CD1c-positive myeloid dendritic cell (primary cell): Measurements from ENCODE around the gene ACTR8.
"Not testable (repeated sequence)": the region's sequence is repeated elsewhere in the genome, so short reads cannot be mapped to it uniquely, and the experiment has no call there.

Source experiments
- DNase-seq: peaks from one replicate; pipeline ENCODE4 v3.0.0-alpha.2; 2016; ENCODE audit errors: extremely low spot score

ACTR8 gene, protein sequence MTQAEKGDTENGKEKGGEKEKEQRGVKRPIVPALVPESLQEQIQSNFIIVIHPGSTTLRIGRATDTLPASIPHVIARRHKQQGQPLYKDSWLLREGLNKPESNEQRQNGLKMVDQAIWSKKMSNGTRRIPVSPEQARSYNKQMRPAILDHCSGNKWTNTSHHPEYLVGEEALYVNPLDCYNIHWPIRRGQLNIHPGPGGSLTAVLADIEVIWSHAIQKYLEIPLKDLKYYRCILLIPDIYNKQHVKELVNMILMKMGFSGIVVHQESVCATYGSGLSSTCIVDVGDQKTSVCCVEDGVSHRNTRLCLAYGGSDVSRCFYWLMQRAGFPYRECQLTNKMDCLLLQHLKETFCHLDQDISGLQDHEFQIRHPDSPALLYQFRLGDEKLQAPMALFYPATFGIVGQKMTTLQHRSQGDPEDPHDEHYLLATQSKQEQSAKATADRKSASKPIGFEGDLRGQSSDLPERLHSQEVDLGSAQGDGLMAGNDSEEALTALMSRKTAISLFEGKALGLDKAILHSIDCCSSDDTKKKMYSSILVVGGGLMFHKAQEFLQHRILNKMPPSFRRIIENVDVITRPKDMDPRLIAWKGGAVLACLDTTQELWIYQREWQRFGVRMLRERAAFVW

GRCh38 chr3:53881691-53882593 lies at the start of gene ACTR8:
Gene ACTR8 (minus strand): TSS chr3:53882152. CDS start chr3:53882101, 51 bp downstream.
- DNase-seq, result peak; percentile 92

DNA sequence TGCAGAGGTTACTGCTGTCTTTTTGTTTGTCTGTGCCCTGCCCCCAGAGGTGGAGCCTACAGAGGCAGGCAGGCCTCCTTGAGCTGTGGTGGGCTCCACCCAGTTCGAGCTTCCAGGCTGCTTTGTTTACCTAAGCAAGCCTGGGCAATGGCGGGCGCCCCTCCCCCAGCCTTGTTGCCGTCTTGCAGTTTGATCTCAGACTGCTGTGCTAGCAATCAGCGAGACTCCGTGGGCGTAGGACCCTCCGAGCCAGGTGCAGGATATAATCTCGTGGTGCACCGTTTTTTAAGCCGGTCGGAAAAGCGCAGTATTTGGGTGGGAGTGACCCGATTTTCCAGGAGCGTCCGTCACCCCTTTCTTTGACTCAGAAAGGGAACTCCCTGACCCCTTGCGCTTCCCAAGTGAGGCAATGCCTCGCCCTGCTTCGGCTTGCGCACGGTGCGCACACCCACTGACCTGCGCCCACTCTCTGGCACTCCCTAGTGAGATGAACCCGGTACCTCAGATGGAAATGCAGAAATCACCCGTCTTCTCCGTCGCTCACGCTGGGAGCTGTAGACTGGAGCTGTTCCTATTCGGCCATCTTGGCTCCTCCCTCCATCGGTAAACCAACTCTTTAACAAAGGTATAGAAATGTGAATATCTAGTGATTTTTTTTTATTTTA lies 45.4 kb upstream of the ACTR8 start:
- DNase-seq, result not testable (repeated sequence)

DNA sequence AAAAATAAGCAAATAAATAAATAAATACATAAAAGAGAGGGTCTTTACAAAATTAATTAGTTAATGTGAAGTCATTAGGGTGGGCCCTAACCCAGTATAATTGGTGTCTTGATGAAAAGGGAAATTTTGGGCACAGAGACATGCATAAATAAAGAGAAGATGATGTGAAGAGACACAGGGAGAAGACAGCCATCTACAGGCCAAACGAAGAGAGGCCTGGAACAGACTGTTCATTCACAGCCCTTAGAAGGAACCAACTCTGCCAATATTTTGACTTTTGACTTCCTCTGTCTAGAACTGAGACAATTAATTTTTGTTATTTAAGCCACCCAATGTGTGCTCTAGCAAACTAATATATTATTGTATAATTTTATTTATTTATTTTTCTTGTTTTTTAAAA lies 39.3 kb upstream of the ACTR8 start:
- peak; percentile 32 for DNase-seq

- no peak for DNase-seq
Measured at GRCh38 chr3:53919741-53920140, 37.8 kb upstream of the ACTR8 start.

DNA sequence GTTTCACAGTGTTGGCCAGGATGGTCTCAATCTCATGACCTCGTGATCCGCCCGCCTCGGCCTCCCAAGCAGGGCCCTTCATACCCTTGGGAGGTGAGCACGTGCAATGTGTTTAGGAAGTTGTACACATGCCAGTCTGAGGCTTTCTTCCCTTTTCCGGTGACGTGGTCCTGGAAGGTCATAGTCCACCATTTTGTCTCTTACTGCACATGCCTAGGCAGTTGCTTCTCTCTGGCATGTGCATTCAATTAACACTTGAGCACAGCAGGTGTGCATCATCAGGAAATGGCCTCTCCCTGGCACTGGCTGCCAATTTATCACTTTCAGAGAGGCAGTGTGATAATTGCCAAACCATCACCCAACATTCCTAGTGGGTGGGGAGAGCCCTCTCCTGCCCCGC lies 31.4 kb upstream of the ACTR8 start:
- DNase-seq, result no peak

DNA sequence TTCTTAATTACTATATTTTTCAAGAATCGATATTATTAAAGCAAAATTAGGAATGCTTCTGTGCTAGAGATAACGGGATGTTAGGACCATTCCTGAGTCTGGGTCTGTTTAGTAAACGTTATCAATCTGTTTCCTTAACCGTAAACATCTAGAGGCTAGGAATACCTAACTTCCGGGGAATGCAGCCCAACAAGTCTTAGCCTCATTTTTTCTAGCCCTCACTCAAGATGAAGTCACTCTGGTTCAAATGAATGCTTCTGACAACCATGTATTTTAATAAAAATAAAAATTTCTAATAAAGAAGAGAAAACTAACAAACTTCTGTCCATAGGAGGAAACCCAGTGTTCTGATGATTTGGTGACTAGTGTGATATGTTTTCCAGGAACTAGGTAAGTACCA lies 20.8 kb upstream of the ACTR8 start:
- no peak for DNase-seq

DNA sequence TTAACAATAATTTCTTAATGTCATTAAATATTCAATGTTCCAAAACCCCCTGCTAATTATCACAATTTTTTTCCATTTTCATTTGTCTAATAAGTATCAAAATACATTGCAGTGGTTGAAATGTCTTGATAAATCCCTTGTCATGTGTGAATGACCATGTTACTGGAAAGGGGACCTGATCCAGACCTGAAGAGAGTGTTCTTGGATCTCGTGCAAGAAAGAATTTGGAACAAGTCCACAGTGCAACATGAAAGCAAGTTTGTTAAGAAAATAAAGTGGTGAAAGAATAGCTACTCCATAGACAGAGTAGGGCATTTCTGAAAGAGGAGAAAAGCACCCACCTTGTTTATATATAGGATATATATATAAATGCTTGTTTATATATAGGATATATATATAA lies 20.1 kb upstream of the ACTR8 start:
- no peak for DNase-seq

DNA sequence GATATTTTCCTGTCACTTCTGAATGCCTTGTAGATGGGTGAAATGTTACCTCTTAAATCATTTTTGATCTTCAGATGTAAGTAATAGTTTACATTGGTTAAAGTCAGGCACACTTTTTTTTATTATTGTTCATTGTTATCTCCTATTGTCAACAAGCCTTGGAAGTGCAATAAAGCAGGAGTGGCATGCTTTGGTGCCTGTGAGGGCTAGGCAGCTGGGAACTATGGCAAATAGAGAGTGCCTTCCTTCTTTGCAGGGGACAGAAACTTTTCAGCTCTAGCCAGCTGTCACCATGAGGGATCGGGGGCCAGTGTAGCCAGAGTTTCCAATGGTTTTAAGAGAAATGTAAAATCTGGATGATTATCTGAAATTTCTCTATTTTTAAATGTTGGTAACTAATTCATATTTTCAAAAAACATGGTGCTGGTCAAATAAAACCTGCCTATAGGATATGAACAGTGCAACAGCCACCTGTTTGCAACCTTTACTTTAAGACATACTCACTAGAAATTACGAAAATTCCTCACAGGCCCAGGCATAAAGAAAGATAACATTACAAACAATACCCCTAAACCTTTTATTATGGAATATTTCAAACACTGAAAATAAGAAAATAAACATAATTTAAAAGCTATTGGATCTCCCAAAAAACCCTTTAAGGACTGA lies 18.8 kb upstream of the ACTR8 start:
- no peak for DNase-seq

DNA sequence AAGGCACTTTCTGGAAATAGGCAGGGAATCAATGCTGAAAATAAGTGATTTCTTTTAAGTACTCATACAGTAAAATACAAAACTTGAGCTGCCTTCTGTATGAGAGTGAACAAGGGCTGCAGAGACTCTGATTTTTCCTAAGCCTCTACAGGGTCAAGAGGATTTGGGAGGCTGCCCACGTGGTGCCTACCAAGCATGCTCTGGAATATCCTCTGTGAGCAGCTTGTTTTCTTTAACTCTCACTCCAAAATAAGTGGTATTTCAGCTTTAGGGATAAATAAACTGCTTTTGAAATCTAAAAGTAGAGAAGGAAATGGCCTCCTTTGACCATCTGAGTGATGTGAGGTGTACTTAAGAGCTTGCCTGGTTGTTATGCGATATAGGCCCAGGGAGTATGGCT lies 17.8 kb upstream of the ACTR8 start:
- no peak for DNase-seq

DNA sequence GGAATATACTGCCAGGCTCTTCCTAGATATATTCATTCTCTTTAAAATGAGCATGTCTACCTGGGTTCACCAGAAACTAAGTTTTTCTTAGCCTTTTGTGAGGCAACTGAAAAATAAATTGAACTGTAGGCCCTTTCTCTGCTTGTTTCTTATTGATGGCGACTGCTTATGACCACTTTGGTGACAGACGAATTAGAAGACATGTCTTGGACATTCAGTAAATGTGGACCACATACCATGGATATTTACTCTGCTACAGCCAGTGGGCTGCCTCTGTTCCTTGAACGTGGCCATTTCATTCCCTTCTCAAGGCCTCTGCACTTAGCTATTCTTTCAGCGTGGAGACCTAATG lies 10.3 kb upstream of the ACTR8 start:
- no peak for DNase-seq

GRCh38 chr3:53891497-53892285 lies 9.7 kb upstream of the ACTR8 start, which contains the start of gene SELENOK:
Gene SELENOK (minus strand): TSS chr3:53891859.
- DNase-seq, result peak; percentile 100

DNA sequence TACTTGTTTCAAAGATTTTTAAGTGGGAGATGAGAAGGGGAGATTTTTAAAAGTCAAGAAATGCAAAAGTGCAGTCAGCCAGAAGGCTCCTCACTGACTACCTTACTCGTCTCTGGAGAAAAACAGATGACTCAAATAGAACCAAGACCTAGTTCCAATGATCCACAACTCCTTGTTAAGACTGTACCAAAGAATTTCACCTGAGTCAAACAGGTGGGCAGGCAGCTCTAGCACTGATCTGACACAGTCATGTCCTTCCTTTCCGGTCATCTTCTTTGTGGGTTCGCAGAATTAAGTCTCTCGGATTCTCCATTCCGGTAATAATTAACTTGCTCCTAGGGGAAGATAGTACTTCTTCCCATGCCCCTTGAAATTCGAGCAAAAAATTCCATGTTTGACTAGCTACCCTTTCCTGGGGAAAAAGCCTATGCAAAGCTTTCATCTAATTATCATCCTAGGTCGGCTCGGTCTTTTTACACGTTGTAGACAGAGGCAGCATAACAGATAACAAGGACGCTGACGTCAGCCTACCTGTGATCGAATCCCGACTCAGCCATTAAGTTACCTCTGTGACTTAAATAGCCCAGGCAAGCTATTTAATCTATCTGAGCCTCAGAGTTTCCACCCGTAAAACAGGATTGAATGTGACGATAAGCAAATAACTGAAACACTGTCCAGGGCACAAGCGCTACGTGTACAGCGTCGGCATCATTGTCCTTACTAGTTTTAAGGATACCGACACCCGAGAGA lies 8.9 kb upstream of the ACTR8 start:
- peak; percentile 49 for DNase-seq

GRCh38 chr3:53888232-53888631 lies 6.3 kb upstream of the ACTR8 start:
- no peak for DNase-seq

DNA sequence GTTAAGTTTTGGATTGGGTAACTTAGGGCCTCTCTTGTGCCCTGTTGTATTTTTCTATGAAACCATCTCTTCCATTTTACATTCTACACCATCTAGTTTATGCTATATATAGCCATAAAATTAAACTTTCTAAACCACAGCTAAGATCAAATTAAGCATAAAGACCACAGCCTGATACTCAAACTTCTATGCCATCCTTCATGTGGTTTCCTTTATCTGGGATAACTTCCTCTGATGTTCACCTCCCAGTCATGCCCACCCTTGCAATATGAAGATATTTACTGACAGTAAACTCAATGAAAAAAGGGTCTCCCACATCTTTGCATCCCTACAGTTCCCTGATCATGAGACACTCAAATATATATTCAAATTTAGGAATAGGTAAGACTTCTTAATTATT lies 5.5 kb upstream of the ACTR8 start:
- no peak for DNase-seq

- DNase-seq, result no peak
Measured at GRCh38 chr3:53885239-53885638, 3.3 kb upstream of the ACTR8 start.

GRCh38 chr3:53884623-53885022 lies 2.7 kb upstream of the ACTR8 start:
- DNase-seq, result no peak

DNA sequence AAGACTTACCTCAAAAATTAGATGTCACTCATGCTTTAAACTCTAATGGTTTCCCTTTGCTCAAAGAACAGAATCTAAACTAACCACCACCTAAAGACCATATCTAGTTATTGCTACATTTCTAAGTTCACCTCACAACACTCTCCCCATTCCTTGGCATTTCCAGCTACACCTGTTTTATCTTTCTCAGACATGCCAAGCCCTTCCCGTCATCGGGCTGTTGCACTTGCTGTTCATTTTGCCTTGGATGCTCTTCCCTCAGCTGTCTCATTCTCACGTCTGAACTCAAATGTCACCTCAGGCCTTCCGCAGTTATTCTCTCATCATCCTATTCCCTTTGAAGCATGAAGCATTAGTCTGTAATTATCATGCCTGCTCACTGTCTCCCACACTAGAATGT lies 1.1 kb upstream of the ACTR8 start:
- DNase-seq, result no peak

- no peak for DNase-seq
Measured at GRCh38 chr3:53880396-53881345, 1.3 kb downstream of the ACTR8 start.
